GM12878 (cell line): ENCODE measurements around the gene DMPK. TPM values are rescaled to one million over a fixed set of nuclear protein-coding genes. Genes with fewer than 3 reads are reported as not detected.

Source experiments
- BRCA1 ChIP-seq: IDR thresholded peaks from 2 replicates; pipeline ENCODE4 v1.6.1; 2011; ENCODE audit warnings: low read depth, low read length, improper control_type of control experiment
- CBX3 ChIP-seq: fragments of 200-600 bp; sonication (generic); IDR thresholded peaks from 2 replicates; pipeline ENCODE4 v1.6.1; 2016; ENCODE audit warnings: low read depth, borderline replicate concordance
- CBX5 ChIP-seq: sonication (generic); IDR thresholded peaks from 2 replicates; pipeline ENCODE4 v1.6.1; 2016; ENCODE audit warnings: low read depth, moderate library complexity, mild to moderate bottlenecking, inconsistent platforms
- GABPA ChIP-seq: IDR thresholded peaks from 2 replicates; pipeline ENCODE4 v1.6.1; 2014; ENCODE audit warnings: antibody characterized with exemption, low read depth, mild to moderate bottlenecking, inconsistent platforms
- HDAC2 ChIP-seq: fragments of 200-600 bp; sonication (generic); IDR thresholded peaks from 2 replicates; pipeline ENCODE4 v1.6.1; 2017
- HSF1 ChIP-seq: fragments of 150-350 bp; IDR thresholded peaks from 2 replicates; pipeline ENCODE4 v1.6.1; 2014; ENCODE audit warnings: mild to moderate bottlenecking, low read depth, low read length
- JUND ChIP-seq: IDR thresholded peaks from 2 replicates; pipeline ENCODE4 v1.6.1; 2012; ENCODE audit warnings: low read depth, mild to moderate bottlenecking, low read length, improper control_type of control experiment, moderate library complexity
- NBN ChIP-seq: fragments of 450-650 bp; IDR thresholded peaks from 2 replicates; pipeline ENCODE4 v1.6.1; 2016
- RBBP5 ChIP-seq: fragments of 200-600 bp; sonication (generic); conservative IDR thresholded peaks from 2 replicates; pipeline ENCODE4 v1.6.1; 2016
- RELA ChIP-seq: fragments of 450-650 bp; IDR thresholded peaks from 2 replicates; pipeline ENCODE4 v1.8.0; 2014; ENCODE audit warnings: borderline replicate concordance; ENCODE audit not compliant: partially characterized antibody
- RELB ChIP-seq: fragments of 450-650 bp; IDR thresholded peaks from 2 replicates; pipeline ENCODE4 v1.6.1; 2017; ENCODE audit warnings: low read depth, mild to moderate bottlenecking, moderate library complexity
- RFX5 ChIP-seq: IDR thresholded peaks from 2 replicates; pipeline ENCODE4 v1.6.1; 2011; ENCODE audit warnings: low read depth, low read length, improper control_type of control experiment
- SIX5 ChIP-seq: IDR thresholded peaks from 2 replicates; pipeline ENCODE4 v1.6.1; 2011; ENCODE audit warnings: mild to moderate bottlenecking, low read depth, low read length, moderate library complexity; ENCODE audit not compliant: severe bottlenecking
- SP1 ChIP-seq: IDR thresholded peaks from one replicate; pipeline ENCODE4 v1.6.1; 2011; ENCODE audit warnings: low read depth, low read length
- STAT1 ChIP-seq: fragments of 450-650 bp; conservative IDR thresholded peaks from 2 replicates; pipeline ENCODE4 v1.6.1; 2014; ENCODE audit warnings: antibody characterized with exemption, mild to moderate bottlenecking
- TBL1XR1 ChIP-seq: IDR thresholded peaks from 2 replicates; pipeline ENCODE4 v1.6.1; 2012; ENCODE audit warnings: low read depth, low read length, improper control_type of control experiment
- TCF12 ChIP-seq: IDR thresholded peaks from 2 replicates; pipeline ENCODE4 v1.6.1; 2011; ENCODE audit warnings: low read depth, mild to moderate bottlenecking, low read length
- ZNF687 ChIP-seq: fragments of 450-650 bp; IDR thresholded peaks from 2 replicates; pipeline ENCODE4 v1.6.1; 2017; ENCODE audit warnings: mild to moderate bottlenecking, moderate library complexity
- ZSCAN29 ChIP-seq: fragments of 450-650 bp; IDR thresholded peaks from 2 replicates; pipeline ENCODE4 v1.6.1; 2017; ENCODE audit warnings: mild to moderate bottlenecking, moderate library complexity
- polyA plus RNA-seq, 11 experiments: library from polyadenylated mRNA; depleted of rRNA in 4 of 11; unstranded in 6 of 11; stranded (reverse) in 5 of 11; fragments of >200 nt; fragmentation: Nextera tagmentation in 4 of 11; fragmentation: Illumina TruSeq in 1 of 11; extraction: Ambion mirVana in 4 of 11; extraction: Trizol in 1 of 11; gene quantifications; 1 replicate in 1 of 11; 2 replicates in 10 of 11; pipeline versions ENCODE4 v1.2.1 to v1.2.3, GENCODE V29; 2011 to 2016; ENCODE audit warnings: inconsistent platforms in 2 of 11, missing spikeins in 2 of 11, low read depth in 1 of 11
- total RNA-seq, 4 experiments: library from RNA; depleted of rRNA in 3 of 4; stranded (reverse); fragments of >200 nt in 3 of 4; fragmentation: Illumina TruSeq in 1 of 4; extraction: Trizol in 1 of 4; gene quantifications; 2 replicates each; pipeline versions ENCODE4 v1.2.1 to v1.2.3, GENCODE V29; 2013 to 2021
- TF ChIP-seq, protein P1 (sequence below): IDR thresholded peaks from 2 replicates; pipeline ENCODE4 v1.6.1; 2012; ENCODE audit warnings: low read depth, low read length, improper control_type of control experiment
- TF ChIP-seq, protein P2 (sequence below), 3 experiments: IDR thresholded peaks in 2 of 3; conservative IDR thresholded peaks in 1 of 3; 2 replicates each; pipeline ENCODE4 v1.5.1; 2011; ENCODE audit warnings: low read depth in 3 of 3, low read length in 3 of 3, mild to moderate bottlenecking in 3 of 3, control low read depth in 2 of 3, moderate library complexity in 2 of 3, inconsistent platforms in 1 of 3, mixed read lengths in 1 of 3; ENCODE audit not compliant: control insufficient read depth in 2 of 3, insufficient read depth in 1 of 3; ENCODE audit errors: extremely low read depth in 1 of 3

Gene DMPK
- total and polyA plus RNA-seq, 10 of the 15 experiments (the other 5 are each of a cell fraction or from before 2014, with no cell fraction given), result 0.60 to 33.6 (median 5.2) TPM

DNA sequence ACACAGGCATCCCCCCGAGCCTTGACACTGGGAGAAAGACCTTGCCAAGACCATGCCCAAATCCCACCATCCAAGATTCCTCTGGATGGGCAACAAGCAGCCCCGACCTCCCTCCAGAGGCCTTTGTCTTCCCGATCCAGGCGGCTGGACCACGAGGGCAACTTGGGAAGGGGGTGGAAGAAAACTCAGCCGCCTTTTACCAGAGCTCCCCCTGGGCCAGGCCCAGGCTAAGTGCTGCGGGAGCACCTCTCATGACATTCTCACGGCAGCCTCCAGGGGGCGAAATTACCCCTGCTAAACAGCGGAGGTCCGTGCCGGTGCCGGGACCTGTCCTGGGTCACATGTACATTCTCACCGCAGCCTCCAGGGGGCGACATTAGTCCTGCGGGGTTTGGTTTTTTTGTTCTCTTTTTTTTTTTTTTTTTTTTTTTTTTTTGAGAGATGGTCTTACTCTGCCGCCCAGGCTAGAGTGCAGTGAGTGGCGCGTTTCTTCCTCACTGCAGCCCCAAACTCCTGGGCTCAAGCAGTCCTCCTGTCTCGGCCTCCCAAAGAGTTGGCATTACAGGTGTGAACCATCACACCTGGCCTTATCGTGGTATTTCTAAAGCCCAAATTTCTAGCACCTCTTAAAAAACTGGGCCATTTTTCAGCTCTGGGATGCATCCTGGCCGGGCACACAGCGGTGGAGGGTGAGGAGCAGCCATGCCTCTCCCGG is 34.9 kb upstream of the DMPK start (continued):
- TF ChIP-seq TCF12 (peak; percentile 43; the same call in 1 of the 2 replicates), CBX3 (no peak), SP1 (peak; percentile 31), JUND (no peak), RELA (no peak), RFX5 (0 out of 2 replicates have a peak, but pooled peaks have one; percentile 17), TBL1XR1 (0 out of 2 replicates have a peak, but pooled peaks have one; percentile 32), STAT1 (0 out of 2 replicates have a peak, but pooled peaks have one; percentile 42), HSF1 (no peak), HDAC2 (no peak), BRCA1 (no peak), NBN (peak; percentile 72; the same call in 1 of the 2 replicates), ZSCAN29 (no peak), RELB (no peak), CBX5 (peak; percentile 57; the same call in 1 of the 2 replicates), GABPA (no peak), ZNF687 (no peak), SIX5 (no peak), RBBP5 (no peak)
- TF ChIP-seq, protein P1, sequence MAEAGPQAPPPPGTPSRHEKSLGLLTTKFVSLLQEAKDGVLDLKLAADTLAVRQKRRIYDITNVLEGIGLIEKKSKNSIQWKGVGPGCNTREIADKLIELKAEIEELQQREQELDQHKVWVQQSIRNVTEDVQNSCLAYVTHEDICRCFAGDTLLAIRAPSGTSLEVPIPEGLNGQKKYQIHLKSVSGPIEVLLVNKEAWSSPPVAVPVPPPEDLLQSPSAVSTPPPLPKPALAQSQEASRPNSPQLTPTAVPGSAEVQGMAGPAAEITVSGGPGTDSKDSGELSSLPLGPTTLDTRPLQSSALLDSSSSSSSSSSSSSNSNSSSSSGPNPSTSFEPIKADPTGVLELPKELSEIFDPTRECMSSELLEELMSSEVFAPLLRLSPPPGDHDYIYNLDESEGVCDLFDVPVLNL, result 0 out of 2 replicates have a peak, but pooled peaks have one; percentile 24
- TF ChIP-seq, protein P2, sequence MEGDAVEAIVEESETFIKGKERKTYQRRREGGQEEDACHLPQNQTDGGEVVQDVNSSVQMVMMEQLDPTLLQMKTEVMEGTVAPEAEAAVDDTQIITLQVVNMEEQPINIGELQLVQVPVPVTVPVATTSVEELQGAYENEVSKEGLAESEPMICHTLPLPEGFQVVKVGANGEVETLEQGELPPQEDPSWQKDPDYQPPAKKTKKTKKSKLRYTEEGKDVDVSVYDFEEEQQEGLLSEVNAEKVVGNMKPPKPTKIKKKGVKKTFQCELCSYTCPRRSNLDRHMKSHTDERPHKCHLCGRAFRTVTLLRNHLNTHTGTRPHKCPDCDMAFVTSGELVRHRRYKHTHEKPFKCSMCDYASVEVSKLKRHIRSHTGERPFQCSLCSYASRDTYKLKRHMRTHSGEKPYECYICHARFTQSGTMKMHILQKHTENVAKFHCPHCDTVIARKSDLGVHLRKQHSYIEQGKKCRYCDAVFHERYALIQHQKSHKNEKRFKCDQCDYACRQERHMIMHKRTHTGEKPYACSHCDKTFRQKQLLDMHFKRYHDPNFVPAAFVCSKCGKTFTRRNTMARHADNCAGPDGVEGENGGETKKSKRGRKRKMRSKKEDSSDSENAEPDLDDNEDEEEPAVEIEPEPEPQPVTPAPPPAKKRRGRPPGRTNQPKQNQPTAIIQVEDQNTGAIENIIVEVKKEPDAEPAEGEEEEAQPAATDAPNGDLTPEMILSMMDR (IDR thresholded peaks at IDR 0.05 in 2 of 3, conservative IDR thresholded peaks at IDR 0.05 in 1 of 3; ENCODE audit: control insufficient read depth in 2 of 3, extremely low read depth in 1 of 3, insufficient read depth in 1 of 3, low read depth in 3 of 3, low read length in 3 of 3), result peak; percentile 96 to 100 (median 98)
